H9 (cell line): ENCODE measurements around the gene SCP2D1. TPM values are rescaled to one million over a fixed set of nuclear protein-coding genes. Genes with fewer than 3 reads are reported as not detected.

Experiments
- DNase-seq: peaks from one replicate; pipeline ENCODE4 v3.0.0-alpha.2; 2017
- H2AFZ ChIP-seq: one replicate; pipeline ENCODE4 v1.6.1; 2013; ENCODE audit warnings: mild to moderate bottlenecking, low read length, control low read depth, moderate library complexity
- H2AK5ac ChIP-seq: 2 replicates; pipeline ENCODE4 v1.6.1; 2013; ENCODE audit warnings: low read length, control low read depth, mixed read lengths; ENCODE audit not compliant: insufficient read length
- H2BK120ac ChIP-seq: one replicate; pipeline ENCODE4 v1.6.1; 2013; ENCODE audit warnings: low read depth, mild to moderate bottlenecking, low read length, control low read depth, inconsistent platforms; ENCODE audit not compliant: poor library complexity, severe bottlenecking
- H2BK12ac ChIP-seq: 2 replicates; pipeline ENCODE4 v1.6.1; 2013; ENCODE audit warnings: low read length, control low read depth, mixed read lengths, low read depth; ENCODE audit not compliant: insufficient read length
- H2BK15ac ChIP-seq: 2 replicates; pipeline ENCODE4 v1.6.1; 2013; ENCODE audit warnings: low read depth, low read length, control low read depth
- H2BK20ac ChIP-seq: one replicate; pipeline ENCODE4 v1.6.1; 2013; ENCODE audit warnings: low read depth, mild to moderate bottlenecking, low read length, control low read depth, inconsistent platforms; ENCODE audit not compliant: poor library complexity, severe bottlenecking
- H2BK5ac ChIP-seq: 2 replicates; pipeline ENCODE4 v1.6.1; 2013; ENCODE audit warnings: low read length, control low read depth, mixed read lengths; ENCODE audit not compliant: insufficient read length
- H3K14ac ChIP-seq: 2 replicates; pipeline ENCODE4 v1.6.1; 2013; ENCODE audit warnings: low read length, control low read depth; ENCODE audit not compliant: insufficient read depth
- H3K18ac ChIP-seq: 2 replicates; pipeline ENCODE4 v1.6.1; 2013; ENCODE audit warnings: low read depth, mild to moderate bottlenecking, mixed read lengths, low read length, control low read depth; ENCODE audit not compliant: insufficient read length
- H3K23ac ChIP-seq: 2 replicates; pipeline ENCODE4 v1.6.1; 2013; ENCODE audit warnings: low read length, control low read depth, mixed read lengths, low read depth; ENCODE audit not compliant: insufficient read length
- H3K23me2 ChIP-seq: 2 replicates; pipeline ENCODE4 v1.6.1; 2013; ENCODE audit warnings: low read depth, mild to moderate bottlenecking, mixed read lengths, low read length, control low read depth; ENCODE audit not compliant: insufficient read length, poor library complexity, severe bottlenecking
- H3K27ac ChIP-seq: 2 replicates; pipeline ENCODE4 v1.5.1; 2013; ENCODE audit warnings: low read length, control low read depth, mixed read lengths, low read depth; ENCODE audit not compliant: insufficient read length
- H3K27me3 ChIP-seq: 2 replicates; pipeline ENCODE4 v1.6.1; 2013; ENCODE audit warnings: low read length, control low read depth, inconsistent platforms; ENCODE audit not compliant: insufficient read depth
- H3K4ac ChIP-seq: 2 replicates; pipeline ENCODE4 v1.6.1; 2013; ENCODE audit warnings: low read depth, mild to moderate bottlenecking, control low read depth, inconsistent platforms, low read length, moderate library complexity
- H3K4me1 ChIP-seq: 2 replicates; pipeline ENCODE4 v1.6.1; 2013; ENCODE audit warnings: low read length, control low read depth, inconsistent platforms; ENCODE audit not compliant: insufficient read depth
- H3K4me2 ChIP-seq: 2 replicates; pipeline ENCODE4 v1.6.1; 2013; ENCODE audit warnings: low read length, control low read depth, mixed read lengths; ENCODE audit not compliant: insufficient read length, insufficient read depth
- H3K56ac ChIP-seq: 2 replicates; pipeline ENCODE4 v1.6.1; 2013; ENCODE audit warnings: low read depth, mild to moderate bottlenecking, mixed read lengths, low read length, control low read depth; ENCODE audit not compliant: insufficient read length
- H3K79me1 ChIP-seq: 2 replicates; pipeline ENCODE4 v1.6.1; 2013; ENCODE audit warnings: low read depth, mild to moderate bottlenecking, moderate library complexity, low read length, control low read depth, inconsistent platforms; ENCODE audit not compliant: insufficient read depth, poor library complexity, severe bottlenecking
- H3K79me2 ChIP-seq: 2 replicates; pipeline ENCODE4 v1.6.1; 2013; ENCODE audit warnings: low read length, control low read depth, inconsistent platforms; ENCODE audit not compliant: insufficient read depth
- H3K9ac ChIP-seq: 2 replicates; pipeline ENCODE4 v1.6.1; 2013; ENCODE audit warnings: low read length, control low read depth, mixed read lengths; ENCODE audit not compliant: insufficient read length; ENCODE audit errors: extremely low read depth
- H3K9me3 ChIP-seq: one replicate; pipeline ENCODE4 v1.6.1; 2013; ENCODE audit warnings: low read depth, low read length, inconsistent platforms; ENCODE audit not compliant: control insufficient read depth
- H3T11ph ChIP-seq: one replicate; pipeline ENCODE4 v1.6.1; 2013; ENCODE audit warnings: mild to moderate bottlenecking, low read length, control low read depth, inconsistent platforms
- H4K20me1 ChIP-seq: one replicate; pipeline ENCODE4 v1.6.1; 2013; ENCODE audit not compliant: control insufficient read depth, insufficient read length, insufficient read depth
- H4K5ac ChIP-seq: 2 replicates; pipeline ENCODE4 v1.6.1; 2013; ENCODE audit warnings: low read depth, mild to moderate bottlenecking, mixed read lengths, low read length, control low read depth; ENCODE audit not compliant: insufficient read length
- H4K8ac ChIP-seq: replicated peaks from 2 replicates; pipeline ENCODE4 v1.6.1; 2013; ENCODE audit warnings: low read length, control low read depth, mixed read lengths, low read depth; ENCODE audit not compliant: insufficient read length
- H4K91ac ChIP-seq: 2 replicates; pipeline ENCODE4 v1.6.1; 2013; ENCODE audit warnings: low read depth, mild to moderate bottlenecking, moderate library complexity, mixed read lengths, low read length, control low read depth; ENCODE audit not compliant: insufficient read length
- H3K27ac Mint-ChIP-seq, 3 experiments: 2 replicates in 2 of 3; 3 replicates in 1 of 3; pipeline ENCODE4 v1.8.0; 2020 to 2021; ENCODE audit warnings: mixed read lengths in 3 of 3, mild to moderate bottlenecking in 1 of 3, moderate library complexity in 1 of 3
- H3K27me3 Mint-ChIP-seq: 2 replicates; pipeline ENCODE4 v1.8.0; 2021; ENCODE audit warnings: low read depth, mild to moderate bottlenecking, moderate library complexity, mixed read lengths
- H3K36me3 Mint-ChIP-seq, 3 experiments: 2 replicates in 2 of 3; 3 replicates in 1 of 3; pipeline ENCODE4 v1.8.0; 2020 to 2021; ENCODE audit warnings: low read depth in 3 of 3, mixed read lengths in 3 of 3; ENCODE audit not compliant: insufficient read depth in 1 of 3
- H3K4me1 Mint-ChIP-seq, 2 experiments: 2 replicates each; pipeline ENCODE4 v1.8.0; 2020; ENCODE audit warnings: mixed read lengths in 2 of 2
- H3K4me3 Mint-ChIP-seq, 2 experiments: 2 replicates in 1 of 2; 3 replicates in 1 of 2; pipeline ENCODE4 v1.8.0; 2020 to 2021; ENCODE audit warnings: mild to moderate bottlenecking in 2 of 2, mixed read lengths in 2 of 2, moderate library complexity in 1 of 2
- H3K9me3 Mint-ChIP-seq, 2 experiments: 2 replicates in 1 of 2; 3 replicates in 1 of 2; pipeline ENCODE4 v1.8.0; 2020; ENCODE audit warnings: mild to moderate bottlenecking in 2 of 2, mixed read lengths in 2 of 2, moderate library complexity in 1 of 2
- CTCF ChIP-seq: fragments of 200-600 bp; sonication (generic); conservative IDR thresholded peaks from 3 replicates; pipeline ENCODE4 v1.8.0; 2021; ENCODE audit warnings: antibody characterized with exemption, mild to moderate bottlenecking
- WGBS: extraction: QIAGEN DNeasy Blood & Tissue Kit; methylation state at CpG from one replicate; pipeline ENCODE4 v1.1.7; 2013; ENCODE audit warnings: missing lambda C conversion rate, low lambda C conversion rate, mixed read lengths; ENCODE audit not compliant: insufficient read length; ENCODE audit errors: extremely low coverage; 5-methylcytosine and 5-hydroxymethylcytosine counted together
- long read RNA-seq: library from polyadenylated mRNA; unstranded; transcript quantifications from one replicate; pipeline ENCODE4 v2.0.0, GENCODE V29; 2020
- total RNA-seq: library from RNA; stranded (reverse); gene quantifications from 2 replicates; pipeline ENCODE4 v1.2.1, GENCODE V29; 2021

The SCP2D1 gene
- total RNA-seq, result not detected in 2 replicates
- long read RNA-seq, result 0 reads

- H2BK20ac ChIP-seq, result no peak within 1 kb of the TSS
- H4K91ac ChIP-seq, result no peak within 1 kb of the TSS
- no peak within 1 kb of the TSS for H2AK5ac ChIP-seq
- H3T11ph ChIP-seq, result no peak within 1 kb of the TSS
- no peak within 1 kb of the TSS for H3K56ac ChIP-seq
- H3K79me2 ChIP-seq, result no peaks in the 10 kb centered on the region
- no peaks in the 10 kb centered on the region for H3K36me3 Mint-ChIP-seq
- no peak within 1 kb of the TSS for H2BK5ac ChIP-seq
- H3K4me2 ChIP-seq, result no peak within 1 kb of the TSS
- no peak within 1 kb of the TSS for H3K27ac Mint-ChIP-seq
- no peak within 1 kb of the TSS for H4K8ac ChIP-seq
- H4K20me1 ChIP-seq, result no peaks in the 10 kb centered on the region
- H3K23me2 ChIP-seq, result no peaks in the 10 kb centered on the region
- no peak for DNase-seq
- no peaks in the 10 kb centered on the region for H3K27me3 ChIP-seq
- no CpG with 5 or more reads among the region's 3 CpGs for WGBS
- H3K18ac ChIP-seq, result no peak within 1 kb of the TSS
- H3K4ac ChIP-seq, result no peak within 1 kb of the TSS
- H3K4me1 ChIP-seq, result no peaks in the 10 kb centered on the region
- H4K5ac ChIP-seq, result no peak within 1 kb of the TSS
- H3K27ac ChIP-seq, result no peak within 1 kb of the TSS
- no peak within 1 kb of the TSS for H3K4me3 Mint-ChIP-seq
- H3K9me3 Mint-ChIP-seq, result no peaks in the 10 kb centered on the region
- no peak within 1 kb of the TSS for H3K14ac ChIP-seq
- H2BK15ac ChIP-seq, result no peak within 1 kb of the TSS
- H2BK120ac ChIP-seq, result no peak within 1 kb of the TSS
- no peaks in the 10 kb centered on the region for H3K4me1 Mint-ChIP-seq
- no peak within 1 kb of the TSS for H2AFZ ChIP-seq
- H2BK12ac ChIP-seq, result no peak within 1 kb of the TSS
- no peaks in the 10 kb centered on the region for H3K79me1 ChIP-seq
- H3K9me3 ChIP-seq, result no peaks in the 10 kb centered on the region
- H3K27me3 Mint-ChIP-seq, result peaks cover 6% of the 10 kb centered on the region
- no peak within 1 kb of the TSS for H3K23ac ChIP-seq
- no peak for TF ChIP-seq CTCF
- no peak within 1 kb of the TSS for H3K9ac ChIP-seq
These were observed at the start of gene SCP2D1 for GRCh38 chr20:18813483-18813882. TSS of gene SCP2D1 (plus strand) at chr20:18813783. CDS start at chr20:18813816, 33 bp downstream.
